NB4 (cell line): ENCODE results near the gene ARL4C.

Source experiments
- DNase-seq: peaks from one replicate; pipeline ENCODE4 v3.0.0; 2010; ENCODE audit warnings: low read depth
- H3K4me3 ChIP-seq: one replicate; pipeline ENCODE4 v1.5.1; 2011; ENCODE audit warnings: mild to moderate bottlenecking, low read depth, low read length, moderate library complexity
- CTCF ChIP-seq: IDR thresholded peaks from one replicate; pipeline ENCODE4 v1.5.1; 2012; ENCODE audit warnings: low read depth, low read length
- MAX ChIP-seq: IDR thresholded peaks from 2 replicates; pipeline ENCODE4 v1.6.1; 2011; ENCODE audit warnings: low read depth, low read length
- MYC ChIP-seq: IDR thresholded peaks from 2 replicates; pipeline ENCODE4 v1.6.1; 2011; ENCODE audit warnings: low read depth, low read length
- POLR2A ChIP-seq: IDR thresholded peaks from 2 replicates; pipeline ENCODE4 v1.6.1; 2011; ENCODE audit warnings: mild to moderate bottlenecking; ENCODE audit not compliant: insufficient read length; ENCODE audit errors: extremely low read depth

The ARL4C gene

GRCh38 chr2:234491281-234491680 lies 5.6 kb downstream of the ARL4C start:
- DNase-seq = no peak
- H3K4me3 ChIP-seq = no peak overlapping the region
- TF ChIP-seq MYC (no peak), CTCF (no peak), POLR2A (no peak), MAX (no peak)

- no peak for DNase-seq
Measured at GRCh38 chr2:234490271-234491091, 6.4 kb downstream of the ARL4C start.

GRCh38 chr2:234488913-234489451 lies 7.9 kb downstream of the ARL4C start:
- TF ChIP-seq MAX = no peak
- no peak overlapping the region for H3K4me3 ChIP-seq
- DNase-seq = no peak

More at GRCh38 chr2:234490271-234491091, 6.4 kb downstream of the ARL4C start:
- no peak overlapping the region for H3K4me3 ChIP-seq
- TF ChIP-seq POLR2A (no peak), MYC (no peak), MAX (no peak), CTCF (no peak)

- TF ChIP-seq MAX (no peak), POLR2A (no peak), MYC (no peak), CTCF (no peak)
- H3K4me3 ChIP-seq = no peak overlapping the region
Measured at GRCh38 chr2:234488486-234488885, 8.4 kb downstream of the ARL4C start.

GRCh38 chr2:234487356-234487755 lies 9.5 kb downstream of the ARL4C start:
- no peak overlapping the region for H3K4me3 ChIP-seq
- TF ChIP-seq POLR2A (no peak), MYC (no peak), CTCF (no peak), MAX (no peak)
- no peak for DNase-seq

More at GRCh38 chr2:234488486-234488885, 8.4 kb downstream of the ARL4C start:
- DNase-seq = no peak

GRCh38 chr2:234483568-234484251 lies 13.2 kb downstream of the ARL4C start:
- peak; percentile 62 for DNase-seq
- TF ChIP-seq CTCF = peak; percentile 28
- no peak for TF ChIP-seq MYC
- H3K4me3 ChIP-seq = no peak overlapping the region
